HepG2 (cell line): ENCODE data around the gene C3orf38. TPM values are rescaled to one million over a fixed set of nuclear protein-coding genes. Genes with fewer than 3 reads are reported as not detected.

Experiments
- ATF3 ChIP-seq: sonication (generic); formaldehyde crosslinking; IDR thresholded peaks from 2 replicates; pipeline ENCODE4 v1.4.0; 2020; ENCODE audit warnings: missing genetic modification reagents
- BHLHE40 ChIP-seq: IDR thresholded peaks from 2 replicates; pipeline ENCODE4 v1.6.1; 2011; ENCODE audit warnings: low read length, improper control_type of control experiment
- CC2D1A ChIP-seq: sonication (generic); formaldehyde crosslinking; IDR thresholded peaks from 2 replicates; pipeline ENCODE4 v1.8.1; 2023; ENCODE audit warnings: mild to moderate bottlenecking, missing genetic modification reagents
- MTA3 ChIP-seq: sonication (generic); formaldehyde crosslinking; IDR thresholded peaks from 2 replicates; pipeline ENCODE4 v1.4.0; 2020; ENCODE audit warnings: missing genetic modification reagents
- NFYC ChIP-seq: IDR thresholded peaks from 2 replicates; pipeline ENCODE4 v1.6.1; 2016; ENCODE audit warnings: missing genetic modification reagents, missing compliant biosample characterization
- NONO ChIP-seq, 2 experiments: fragments of 450-650 bp in 1 of 2; sonication (generic) in 1 of 2; formaldehyde crosslinking in 1 of 2; IDR thresholded peaks in 1 of 2; conservative IDR thresholded peaks in 1 of 2; 2 replicates each; pipeline versions ENCODE4 v1.6.1 to v1.8.0; 2017 to 2022; ENCODE audit warnings: mild to moderate bottlenecking in 1 of 2, missing genetic modification reagents in 1 of 2, moderate library complexity in 1 of 2
- RBM22 ChIP-seq: fragments of 200-400 bp; formaldehyde crosslinking; optimal IDR thresholded peaks from 2 replicates; pipeline ENCODE3; 2017; ENCODE audit warnings: mild to moderate bottlenecking, low read length, moderate library complexity
- RERE ChIP-seq: IDR thresholded peaks from 2 replicates; pipeline ENCODE4 v1.6.1; 2016; ENCODE audit warnings: low read depth, missing genetic modification reagents, missing compliant biosample characterization
- ZBTB7A ChIP-seq: sonication (generic); formaldehyde crosslinking; IDR thresholded peaks from 2 replicates; pipeline ENCODE4 v1.8.0; 2022; ENCODE audit warnings: mild to moderate bottlenecking, missing genetic modification reagents
- ZHX2 ChIP-seq, 2 experiments: sonication (generic) in 1 of 2; formaldehyde crosslinking in 1 of 2; IDR thresholded peaks; 2 replicates each; pipeline versions ENCODE4 v1.6.1 to v1.9.0; 2014 to 2022; ENCODE audit warnings: antibody characterized with exemption in 1 of 2, borderline replicate concordance in 1 of 2, inconsistent platforms in 1 of 2, low read depth in 1 of 2, missing genetic modification reagents in 1 of 2
- ZNF263 ChIP-seq: sonication (generic); formaldehyde crosslinking; IDR thresholded peaks from 2 replicates; pipeline ENCODE4 v1.4.0; 2020; ENCODE audit warnings: missing genetic modification reagents
- ZNF431 ChIP-seq: sonication (generic); formaldehyde crosslinking; IDR thresholded peaks from 2 replicates; pipeline ENCODE4 v1.9.0; 2022; ENCODE audit warnings: missing genetic modification reagents, low read depth, mild to moderate bottlenecking, borderline replicate concordance
- ZNF607 ChIP-seq: sonication (generic); formaldehyde crosslinking; IDR thresholded peaks from 2 replicates; pipeline ENCODE4 v1.5.1; 2020; ENCODE audit warnings: missing genetic modification reagents, mild to moderate bottlenecking, borderline replicate concordance
- polyA plus RNA-seq, 8 experiments: library from polyadenylated mRNA; depleted of rRNA in 3 of 8; stranded (reverse) in 7 of 8; unstranded in 1 of 8; fragments of >200 nt; fragmentation: Illumina TruSeq in 4 of 8; extraction: Trizol in 4 of 8; gene quantifications; 2 replicates each; pipeline versions ENCODE4 v1.2.1 to v1.2.3, GENCODE V29; 2011 to 2016; ENCODE audit warnings: low read depth in 4 of 8, missing spikeins in 1 of 8, mixed read lengths in 1 of 8; ENCODE audit not compliant: insufficient read depth in 1 of 8
- total RNA-seq, 5 experiments: library from RNA; depleted of rRNA; stranded (reverse); fragments of >200 nt; fragmentation: Illumina TruSeq; extraction: Trizol; gene quantifications; 2 replicates each; pipeline ENCODE4 v1.2.3, GENCODE V29; 2016; ENCODE audit warnings: low read depth in 1 of 5
- TF ChIP-seq, protein P1 (sequence below): sonication (generic); formaldehyde crosslinking; IDR thresholded peaks from 2 replicates; pipeline ENCODE4 v1.5.1; 2020; ENCODE audit warnings: missing genetic modification reagents, mild to moderate bottlenecking, borderline replicate concordance

Gene C3orf38
- total and polyA plus RNA-seq, 2 of the 13 experiments (the other 11 are each of a cell fraction or from before 2014, with no cell fraction given) = 6.0 to 17.5 TPM

- TF ChIP-seq ZHX2 (IDR thresholded peaks at IDR 0.05; ENCODE audit: low read depth) (peak; percentile 79; the same call in 1 of the 2 replicates), ZHX2 (CRISPR knock-in tag; IDR thresholded peaks at IDR 0.05; ENCODE audit: borderline replicate concordance) (no peak), ATF3 (CRISPR knock-in tag) (no peak), ZBTB7A (CRISPR knock-in tag) (peak; percentile 65), BHLHE40 (no peak), MTA3 (CRISPR knock-in tag) (no peak), ZNF263 (no peak), ZNF431 (CRISPR knock-in tag) (peak; percentile 36; the same call in 1 of the 2 replicates), NFYC (CRISPR knock-in tag) (peak; percentile 56), CC2D1A (CRISPR knock-in tag) (no peak), RBM22 (no peak), RERE (CRISPR knock-in tag) (no peak), NONO (IDR thresholded peaks at IDR 0.05) (no peak), NONO (CRISPR knock-in tag; conservative IDR thresholded peaks at IDR 0.05) (peak; percentile 86), ZNF607 (CRISPR knock-in tag) (peak; percentile 84)
- TF ChIP-seq, protein P1, sequence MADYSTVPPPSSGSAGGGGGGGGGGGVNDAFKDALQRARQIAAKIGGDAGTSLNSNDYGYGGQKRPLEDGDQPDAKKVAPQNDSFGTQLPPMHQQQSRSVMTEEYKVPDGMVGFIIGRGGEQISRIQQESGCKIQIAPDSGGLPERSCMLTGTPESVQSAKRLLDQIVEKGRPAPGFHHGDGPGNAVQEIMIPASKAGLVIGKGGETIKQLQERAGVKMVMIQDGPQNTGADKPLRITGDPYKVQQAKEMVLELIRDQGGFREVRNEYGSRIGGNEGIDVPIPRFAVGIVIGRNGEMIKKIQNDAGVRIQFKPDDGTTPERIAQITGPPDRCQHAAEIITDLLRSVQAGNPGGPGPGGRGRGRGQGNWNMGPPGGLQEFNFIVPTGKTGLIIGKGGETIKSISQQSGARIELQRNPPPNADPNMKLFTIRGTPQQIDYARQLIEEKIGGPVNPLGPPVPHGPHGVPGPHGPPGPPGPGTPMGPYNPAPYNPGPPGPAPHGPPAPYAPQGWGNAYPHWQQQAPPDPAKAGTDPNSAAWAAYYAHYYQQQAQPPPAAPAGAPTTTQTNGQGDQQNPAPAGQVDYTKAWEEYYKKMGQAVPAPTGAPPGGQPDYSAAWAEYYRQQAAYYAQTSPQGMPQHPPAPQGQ (CRISPR knock-in tag) = peak; percentile 92; the same call in 1 of the 2 replicates
Measured at GRCh38 chr3:88149509-88150362, at the start of gene C3orf38 (continued).
